Measurements from ENCODE around the gene TENM3. TPM values are rescaled to one million over a fixed set of nuclear protein-coding genes. Genes with fewer than 3 reads are reported as not detected.
A peak's percentile ranks its signal among the peaks of the same experiment; 100 is the strongest.

The TENM3 gene
- total RNA-seq, 1 donor from 2014 or later: 28.1 TPM

DNA sequence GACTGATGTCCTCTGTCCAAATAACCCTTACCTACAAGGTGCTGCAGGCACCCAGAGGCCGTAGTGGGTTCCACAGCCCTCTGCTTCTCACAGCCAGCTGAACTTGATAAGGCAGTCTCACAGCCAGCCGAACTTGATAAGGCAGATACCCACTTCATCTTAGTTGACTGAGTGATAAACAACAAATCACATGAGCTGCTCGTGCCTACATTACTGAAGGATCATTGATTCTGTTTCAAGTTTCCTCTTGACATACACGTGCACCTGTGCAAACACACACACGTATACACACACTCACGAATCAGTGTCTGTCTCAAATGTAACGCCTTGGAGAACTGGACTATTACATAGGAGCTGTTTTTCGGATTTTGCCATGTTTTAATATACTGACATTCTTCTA is 397.7 kb downstream of the TENM3 start:
- DNase-seq: no peak

DNA sequence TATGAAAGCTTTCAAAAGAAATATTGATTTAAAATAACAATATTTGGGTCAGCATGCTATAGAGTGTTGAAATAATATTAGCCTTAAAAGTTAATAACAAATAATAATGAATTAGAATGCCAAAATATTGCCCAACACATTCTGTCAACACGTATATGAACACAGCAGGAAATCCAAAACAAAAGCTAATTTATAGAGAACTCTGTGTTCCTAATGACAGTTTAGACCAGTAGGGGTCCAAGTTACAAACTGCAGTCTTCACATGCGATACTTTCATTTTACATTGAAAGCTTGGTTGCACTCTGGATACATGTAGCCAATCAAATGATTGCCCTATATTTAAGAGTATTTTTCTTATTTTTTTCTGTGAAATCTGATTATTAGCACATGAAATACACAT is 399.6 kb downstream of the TENM3 start:
- DNase-seq: peak; percentile 73

DNA sequence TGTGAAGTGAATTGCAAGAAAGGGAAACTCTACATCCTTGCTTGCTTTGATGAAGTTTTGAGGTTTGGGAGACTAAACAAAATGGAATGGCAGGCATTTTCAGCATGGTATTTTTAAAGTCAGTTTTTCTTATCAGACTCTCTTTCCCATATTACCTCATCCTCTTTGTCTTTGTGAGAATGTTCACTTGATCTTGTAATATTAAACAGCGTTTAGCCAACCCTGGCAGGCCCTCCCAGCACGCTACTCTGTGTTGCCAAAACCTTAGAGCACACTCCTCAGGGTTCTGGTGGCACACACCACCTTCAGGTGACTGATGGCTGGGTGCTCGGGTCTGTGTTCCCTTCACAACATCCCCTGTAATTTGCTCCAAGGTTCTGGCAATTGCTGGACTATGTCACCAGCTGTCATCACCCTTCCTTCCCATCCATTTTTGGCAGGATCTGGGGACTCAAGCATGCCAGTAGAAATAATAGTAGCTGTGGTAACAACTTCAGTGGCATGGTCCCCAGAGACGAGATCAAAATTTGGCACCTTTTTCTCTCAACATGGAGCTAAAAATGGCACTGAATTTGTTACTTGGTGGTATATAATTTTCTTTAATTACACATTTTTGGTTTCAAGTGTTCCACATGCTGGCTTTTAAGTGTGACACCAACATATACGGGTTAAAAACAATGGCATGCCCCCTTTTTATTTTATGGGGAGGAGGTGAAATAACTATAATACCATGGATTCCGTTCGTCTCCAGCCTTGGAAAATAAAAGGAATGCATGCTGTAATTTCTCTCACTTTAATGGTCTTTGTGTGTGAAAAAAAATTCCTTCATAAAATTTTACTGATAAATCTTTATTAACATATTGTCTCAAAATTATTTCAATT is 400.8 kb downstream of the TENM3 start:
- peak; percentile 12 for DNase-seq

DNA sequence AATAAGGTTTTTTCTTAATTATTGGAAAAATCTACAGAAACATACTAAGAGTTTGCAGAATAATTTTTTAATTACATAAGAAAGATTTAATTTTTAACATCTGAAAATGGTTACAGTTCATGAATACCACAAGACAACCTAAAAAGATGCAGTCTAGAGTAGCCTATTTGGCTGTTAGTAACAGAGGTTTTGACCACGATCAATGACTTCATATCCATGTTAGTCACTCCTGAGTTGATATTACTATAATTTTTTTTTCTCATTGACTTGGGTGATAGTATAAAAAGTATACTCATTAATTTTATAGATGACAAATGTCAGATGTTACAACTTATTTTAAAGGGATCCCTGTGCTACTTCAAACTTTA is 401.5 kb downstream of the TENM3 start:
- DNase-seq: no peak

DNA sequence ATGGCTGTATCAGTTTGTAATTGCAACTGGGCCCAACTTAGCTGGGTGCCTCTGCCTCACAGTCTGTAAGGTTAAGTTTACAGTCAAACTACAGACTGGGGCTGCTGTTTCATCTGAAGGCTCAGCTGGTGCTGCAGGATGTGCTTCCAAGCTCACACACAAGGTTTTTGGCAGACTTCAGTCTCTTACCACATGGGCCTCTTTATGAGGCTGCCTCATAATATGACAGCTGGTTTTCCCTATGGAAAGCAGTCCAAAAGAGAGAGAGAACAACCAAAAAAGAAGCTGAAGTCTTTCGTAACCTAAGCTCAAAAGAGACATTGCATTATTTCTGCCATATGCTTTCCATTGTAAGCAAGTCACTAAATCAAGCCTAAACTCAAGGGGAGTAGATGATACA is 402.3 kb downstream of the TENM3 start:
- no peak for DNase-seq

DNA sequence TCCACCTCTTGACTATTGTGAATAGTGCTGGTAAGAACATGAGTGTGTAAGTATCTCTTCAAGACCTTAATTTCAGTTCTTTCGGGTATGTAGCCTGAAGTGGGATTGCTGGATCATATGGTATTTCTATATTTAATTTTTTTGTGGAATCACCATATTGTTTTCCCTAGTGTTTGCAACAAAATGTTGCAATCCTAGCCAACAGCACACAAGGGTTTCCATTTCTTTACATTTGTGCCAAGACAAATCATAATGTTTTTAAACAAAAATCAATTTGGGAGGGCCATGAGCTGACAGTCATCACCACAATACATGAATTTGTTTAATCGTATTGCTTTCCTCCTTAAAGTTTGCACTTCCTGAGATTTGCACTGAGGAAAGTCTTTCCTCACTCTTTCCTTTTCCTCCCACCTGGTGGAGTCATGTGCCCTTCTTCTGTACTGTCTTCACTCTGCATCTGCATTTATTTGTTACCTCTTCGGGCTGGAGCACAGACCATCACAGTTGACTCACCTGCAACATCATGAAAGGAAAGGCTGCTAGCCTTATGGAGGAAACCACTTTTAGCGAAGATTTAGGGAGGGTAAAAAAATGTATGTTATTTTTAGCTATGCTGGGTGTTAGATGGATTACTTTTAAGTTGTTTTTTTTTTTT is 404.6 kb downstream of the TENM3 start:
- DNase-seq: no peak

DNA sequence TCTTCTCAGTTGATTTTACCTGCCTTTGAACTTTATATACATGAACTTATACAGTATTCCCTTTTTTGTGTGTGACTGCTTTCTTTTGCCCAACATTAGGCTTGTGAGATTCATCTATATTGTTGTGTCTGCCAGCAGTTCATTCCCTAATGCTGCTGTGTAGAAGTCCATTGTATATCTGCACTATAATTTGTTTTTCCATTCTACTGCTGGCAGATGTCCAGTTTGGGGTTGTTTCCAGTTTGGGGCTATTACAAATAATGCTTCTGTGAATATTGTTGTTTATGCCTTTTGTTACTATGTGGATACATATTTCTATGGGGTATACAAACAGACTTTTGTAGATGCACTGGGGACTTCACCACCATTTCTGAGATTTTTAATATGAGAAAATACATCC is 405.6 kb downstream of the TENM3 start:
- peak; percentile 70 for DNase-seq

DNA sequence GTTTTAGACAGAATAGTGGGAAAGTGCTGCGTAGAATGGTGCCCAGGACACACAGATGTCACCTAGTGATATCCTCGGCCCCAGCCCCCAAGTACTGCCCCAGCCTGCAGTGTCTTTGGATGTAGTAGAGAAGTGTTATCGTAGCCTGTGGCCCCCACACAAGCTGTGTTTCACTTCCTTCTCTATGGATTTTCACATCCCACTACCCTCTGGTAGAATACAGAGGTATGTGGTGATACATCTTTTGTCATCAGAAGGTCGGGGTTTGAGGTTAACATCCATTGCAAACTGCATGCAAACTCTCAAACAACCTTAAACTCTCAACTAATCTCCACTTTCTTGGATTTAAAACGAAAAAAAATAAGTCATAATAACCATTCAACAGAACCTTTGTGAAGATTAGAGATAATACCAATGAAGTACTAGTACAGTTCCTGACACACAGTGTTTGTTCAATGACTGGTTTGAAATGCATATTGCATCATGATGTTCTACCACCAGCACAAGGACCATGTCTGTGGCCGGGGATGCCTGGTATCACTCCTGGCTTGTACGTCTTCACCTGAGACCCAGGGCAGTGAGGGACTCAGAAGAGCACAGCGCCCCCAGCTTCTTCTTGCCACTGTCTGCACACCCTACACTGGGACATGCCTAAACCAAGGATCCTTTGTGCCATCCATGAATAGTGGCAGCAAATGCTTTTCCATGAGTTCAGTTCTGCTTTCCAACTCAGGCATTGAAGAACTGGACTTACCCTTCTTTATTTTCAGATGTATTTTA is 406.7 kb downstream of the TENM3 start:
- DNase-seq: no peak

DNA sequence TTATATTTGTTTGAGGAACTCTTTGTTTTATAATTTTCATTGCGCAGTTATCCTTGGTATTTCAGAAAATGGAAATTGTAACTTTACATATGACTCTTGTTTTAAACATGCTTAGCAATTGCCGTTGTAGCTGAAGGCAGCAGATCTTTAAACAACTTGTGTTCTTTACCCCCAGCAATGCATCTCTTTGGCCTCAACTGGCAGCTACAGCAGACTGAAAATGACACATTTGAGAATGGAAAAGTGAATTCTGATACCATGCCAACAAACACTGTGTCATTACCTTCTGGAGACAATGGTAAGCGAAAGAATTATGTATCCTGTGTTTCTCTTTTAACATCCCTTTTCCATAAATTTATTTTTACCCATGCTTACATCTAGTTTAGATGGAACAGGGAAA is 410.4 kb downstream of the TENM3 start:
- DNase-seq: peak; percentile 85

DNA sequence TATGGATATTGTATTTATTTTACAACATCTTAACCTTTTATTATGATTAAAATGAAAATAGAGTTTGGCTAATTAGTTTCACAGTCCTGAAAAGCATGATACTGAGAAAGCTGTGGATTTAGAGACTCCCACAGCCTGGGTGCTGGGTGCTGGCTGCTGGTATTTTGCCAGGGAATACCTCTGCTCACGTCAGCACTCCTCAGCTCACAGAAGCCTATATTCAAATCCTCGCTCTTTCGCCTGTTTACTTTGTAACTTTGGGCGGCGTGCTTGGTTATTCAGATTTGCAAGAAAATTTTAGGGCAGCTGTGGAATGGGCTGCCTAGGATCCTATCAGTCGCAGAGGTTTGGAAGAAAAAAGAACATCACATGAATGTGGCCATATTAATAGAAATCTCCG is 412.1 kb downstream of the TENM3 start:
- no peak for DNase-seq

DNA sequence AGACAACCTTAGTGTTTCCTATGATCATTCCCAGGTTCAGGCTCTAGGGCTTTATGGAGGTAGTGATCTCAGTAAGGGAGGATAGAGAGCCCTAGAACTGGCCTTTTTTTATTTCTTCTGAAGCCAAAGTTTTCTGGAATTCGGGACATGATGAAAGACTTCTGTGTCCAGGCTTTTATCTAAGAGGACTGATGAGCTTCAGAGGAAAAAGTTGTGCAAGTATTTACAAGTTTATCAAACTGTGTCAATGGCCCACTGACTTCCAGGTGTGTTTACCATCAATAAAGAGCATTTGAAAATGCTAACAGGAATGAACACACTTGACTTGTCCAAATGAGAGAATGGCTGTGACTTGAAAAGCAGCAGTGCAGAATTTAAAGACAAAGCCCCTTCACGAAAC is 419.3 kb downstream of the TENM3 start:
- no peak for DNase-seq

DNA sequence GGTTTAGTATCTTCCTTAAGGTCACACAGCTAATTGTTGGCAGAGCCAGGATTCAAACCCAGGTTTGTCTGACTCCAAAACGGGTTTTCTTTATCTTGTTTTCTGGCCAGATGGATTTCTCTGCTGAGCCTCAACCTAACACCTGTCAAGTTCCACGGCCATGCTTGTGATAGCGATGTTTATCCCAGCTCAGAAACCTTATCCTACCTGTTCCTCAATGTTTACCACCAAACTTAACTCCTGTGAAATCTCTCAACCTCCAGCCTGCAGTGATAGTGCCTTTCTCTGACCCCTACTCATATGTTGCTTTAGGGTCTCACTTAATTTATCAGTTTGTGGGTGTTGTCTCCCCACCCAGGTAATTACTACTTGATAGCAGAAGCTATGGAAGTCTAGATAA is 428.0 kb downstream of the TENM3 start:
- no peak for DNase-seq

DNA sequence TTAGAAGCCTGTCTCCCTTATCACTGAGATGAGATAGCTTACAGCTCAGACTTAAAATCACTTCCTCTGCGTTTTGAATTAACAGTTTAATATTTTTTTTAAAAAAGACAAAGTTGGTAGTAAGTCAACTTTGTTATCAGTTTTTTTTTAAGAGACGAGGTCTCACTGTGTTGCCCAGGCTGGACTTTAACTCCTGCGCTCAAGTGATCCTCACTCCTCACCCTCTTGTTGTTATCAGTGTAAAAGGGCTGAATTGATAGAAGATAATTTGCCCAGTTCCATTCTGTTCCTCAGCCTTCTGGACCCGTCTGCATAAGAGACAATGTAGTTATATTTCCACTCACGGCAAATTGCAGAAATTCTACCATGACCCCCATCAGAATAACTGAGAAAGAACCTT is 428.5 kb downstream of the TENM3 start:
- DNase-seq: no peak

DNA sequence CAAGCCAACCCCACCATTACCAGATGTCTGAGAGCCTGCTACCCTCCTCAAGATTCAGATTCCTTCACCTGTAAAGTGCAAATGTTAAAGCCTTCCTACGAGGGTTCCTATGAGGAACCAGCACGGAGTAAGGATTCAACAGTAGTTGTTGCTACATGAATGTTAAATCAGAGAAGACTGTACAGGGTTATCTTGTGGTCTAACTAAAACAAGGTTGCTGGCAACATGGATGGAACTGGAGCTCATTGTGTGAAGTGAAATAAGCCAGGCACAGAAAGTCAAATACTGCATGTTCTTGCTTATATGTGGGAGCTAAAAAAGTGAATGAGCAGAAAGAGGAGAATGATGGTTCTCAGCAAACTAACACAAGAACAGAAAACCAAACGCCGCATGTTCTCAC is 435.4 kb downstream of the TENM3 start:
- no peak for DNase-seq

DNA sequence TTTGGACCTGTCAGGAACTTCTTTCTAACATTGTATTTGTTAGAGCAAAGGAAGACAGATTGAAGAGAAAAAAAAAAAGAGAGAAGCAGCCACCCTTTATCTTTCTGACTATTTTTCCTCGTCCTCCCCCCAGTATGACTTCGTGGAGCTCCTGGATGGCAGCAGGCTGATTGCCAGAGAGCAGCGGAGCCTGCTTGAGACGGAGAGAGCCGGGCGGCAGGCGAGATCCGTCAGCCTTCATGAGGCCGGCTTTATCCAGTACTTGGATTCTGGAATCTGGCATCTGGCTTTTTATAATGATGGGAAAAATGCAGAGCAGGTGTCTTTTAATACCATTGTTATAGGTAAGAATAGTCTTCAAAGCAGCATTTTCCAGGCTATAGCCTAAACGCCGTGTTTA is 436.3 kb downstream of the TENM3 start:
- DNase-seq: no peak

DNA sequence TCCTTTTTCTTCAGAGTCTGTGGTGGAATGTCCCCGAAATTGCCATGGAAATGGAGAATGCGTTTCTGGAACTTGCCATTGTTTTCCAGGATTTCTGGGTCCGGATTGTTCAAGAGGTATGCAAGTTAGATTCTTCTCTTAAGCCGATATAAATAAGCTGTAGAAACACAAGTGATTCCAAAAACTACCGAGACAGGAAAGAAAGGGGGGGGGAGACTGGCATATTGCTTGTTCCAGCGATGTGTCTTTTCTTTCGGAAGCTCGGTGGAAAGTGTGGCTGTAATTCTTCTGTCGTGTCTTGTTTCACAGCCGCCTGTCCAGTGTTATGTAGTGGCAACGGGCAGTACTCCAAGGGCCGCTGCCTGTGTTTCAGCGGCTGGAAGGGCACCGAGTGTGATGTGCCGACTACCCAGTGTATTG is 437.0 kb downstream of the TENM3 start:
- no peak for DNase-seq

DNA sequence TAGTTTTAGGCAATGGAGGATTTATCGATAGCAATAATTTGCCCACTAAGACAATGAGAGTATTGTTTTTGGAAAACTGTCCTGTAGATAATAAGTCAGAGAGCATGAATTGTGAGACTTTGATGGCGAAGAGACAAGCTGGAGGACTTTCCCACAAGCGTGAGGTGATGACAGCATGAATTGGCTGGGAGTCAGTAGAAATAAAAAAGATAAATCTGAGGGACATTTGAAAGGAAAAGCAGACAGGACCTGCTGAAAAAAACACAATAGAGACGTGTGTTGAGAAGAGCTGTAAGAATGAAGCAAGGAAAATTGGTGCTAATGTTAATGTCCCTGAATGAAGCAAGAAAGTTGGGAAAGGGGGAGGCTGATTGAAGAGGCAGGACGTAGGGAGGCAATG is 440.5 kb downstream of the TENM3 start:
- DNase-seq: no peak

DNA sequence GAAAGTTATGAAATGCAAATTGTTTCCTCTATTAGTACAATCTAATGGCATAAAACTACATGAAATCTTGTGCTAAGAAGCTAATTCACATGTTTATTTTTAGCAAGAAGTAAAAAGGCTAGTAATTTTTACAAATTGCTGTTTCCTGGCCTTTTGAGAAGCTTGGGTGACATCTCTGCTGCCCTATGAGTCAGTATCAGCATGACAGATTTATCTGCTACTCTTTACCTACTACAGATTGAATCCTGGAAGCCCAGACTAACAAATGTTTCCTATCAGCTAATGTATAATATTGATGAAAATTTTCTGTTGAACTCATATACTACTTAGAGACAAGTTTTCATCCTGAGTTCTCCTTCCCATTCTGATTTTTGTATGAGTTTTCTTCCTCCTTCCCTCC is 441.6 kb downstream of the TENM3 start:
- peak; percentile 33 for DNase-seq

DNA sequence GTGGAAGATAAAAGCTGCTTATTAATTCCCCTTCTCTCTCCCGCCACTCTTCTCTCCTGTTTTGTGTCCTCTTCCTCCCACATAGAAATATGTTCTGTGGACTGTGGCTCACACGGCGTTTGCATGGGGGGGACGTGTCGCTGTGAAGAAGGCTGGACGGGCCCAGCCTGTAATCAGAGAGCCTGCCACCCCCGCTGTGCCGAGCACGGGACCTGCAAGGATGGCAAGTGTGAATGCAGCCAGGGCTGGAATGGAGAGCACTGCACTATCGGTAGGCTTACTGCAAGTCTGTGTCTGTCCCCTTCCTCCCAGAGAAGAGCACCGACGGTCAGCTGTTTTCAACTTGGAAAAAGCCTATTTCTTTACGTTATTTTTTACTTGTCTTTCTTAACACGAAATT is 444.9 kb downstream of the TENM3 start:
- DNase-seq: no peak

DNA sequence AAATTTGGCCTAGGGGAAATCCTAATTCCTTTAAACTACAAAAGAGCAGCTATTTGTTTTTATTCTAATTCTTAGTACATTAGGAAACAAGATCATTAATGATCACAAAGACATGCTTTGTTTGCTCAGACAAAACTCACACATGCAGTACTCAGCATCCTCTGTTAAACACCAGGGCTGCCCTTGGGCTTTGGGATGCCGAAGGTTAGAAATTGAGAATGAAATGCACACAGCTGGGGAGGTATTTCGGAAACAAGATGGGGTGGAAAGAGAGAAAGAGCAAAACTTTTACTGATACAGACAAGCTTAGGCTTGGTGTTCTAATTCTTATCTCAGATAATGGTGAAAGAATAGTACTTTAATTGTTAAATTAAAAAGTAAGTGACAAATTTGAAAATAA is 451.3 kb downstream of the TENM3 start:
- DNase-seq: no peak

DNA sequence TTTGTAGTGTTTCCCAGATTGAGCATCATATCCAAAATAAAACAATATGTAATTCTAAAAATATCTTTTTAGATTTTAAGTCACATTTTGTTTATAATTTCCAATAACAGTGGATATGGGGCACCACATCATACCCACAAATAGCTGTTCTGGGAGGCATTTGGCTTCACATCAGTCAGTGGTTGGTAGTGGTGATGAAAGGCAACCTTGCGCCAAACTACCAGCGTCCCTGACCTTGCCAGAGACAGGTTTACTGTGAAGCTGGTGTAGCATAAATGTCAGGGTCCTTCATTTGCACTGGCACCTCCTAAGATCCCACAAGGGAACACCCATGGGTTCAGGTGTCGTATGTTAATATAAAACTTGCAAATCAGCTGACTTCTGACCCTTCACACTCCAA is 451.8 kb downstream of the TENM3 start:
- no peak for DNase-seq

DNA sequence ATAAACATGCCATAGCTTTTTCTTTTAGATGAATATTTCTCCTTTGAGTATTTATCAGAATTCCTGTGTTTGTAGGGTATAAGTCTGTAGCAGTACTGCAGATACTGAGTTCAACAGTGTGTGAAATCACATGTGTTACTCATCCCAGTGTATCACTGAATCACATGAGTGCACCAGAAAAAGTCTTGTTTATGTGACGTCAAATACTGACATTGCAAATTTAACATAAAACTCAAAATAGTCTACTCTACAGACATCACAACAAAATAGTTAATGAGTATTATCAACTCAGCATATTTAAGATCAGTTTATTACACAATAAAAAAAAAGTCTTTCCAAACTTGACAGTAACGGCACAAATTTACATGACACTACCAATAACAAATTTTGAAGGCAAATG is 452.6 kb downstream of the TENM3 start:
- no peak for DNase-seq

DNA sequence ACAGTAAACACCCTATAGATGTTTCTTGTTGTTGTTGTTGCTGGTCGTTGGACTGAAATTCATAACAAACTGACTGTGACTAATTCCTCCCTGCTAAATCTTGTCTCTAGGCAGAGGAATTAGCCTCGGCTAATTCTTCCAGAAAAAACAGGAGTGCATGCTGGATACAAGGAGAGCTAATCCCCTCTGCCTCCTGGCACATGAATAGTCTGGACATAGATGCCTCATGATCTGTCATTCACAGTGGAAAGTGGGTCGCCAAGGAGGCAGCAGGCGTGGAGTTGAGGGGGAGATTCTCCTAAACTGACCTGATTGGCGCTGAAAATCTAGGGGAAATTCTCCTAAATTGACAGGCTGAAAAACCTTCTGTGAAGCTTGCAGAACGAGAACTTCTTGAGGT is 453.9 kb downstream of the TENM3 start:
- DNase-seq: no peak

DNA sequence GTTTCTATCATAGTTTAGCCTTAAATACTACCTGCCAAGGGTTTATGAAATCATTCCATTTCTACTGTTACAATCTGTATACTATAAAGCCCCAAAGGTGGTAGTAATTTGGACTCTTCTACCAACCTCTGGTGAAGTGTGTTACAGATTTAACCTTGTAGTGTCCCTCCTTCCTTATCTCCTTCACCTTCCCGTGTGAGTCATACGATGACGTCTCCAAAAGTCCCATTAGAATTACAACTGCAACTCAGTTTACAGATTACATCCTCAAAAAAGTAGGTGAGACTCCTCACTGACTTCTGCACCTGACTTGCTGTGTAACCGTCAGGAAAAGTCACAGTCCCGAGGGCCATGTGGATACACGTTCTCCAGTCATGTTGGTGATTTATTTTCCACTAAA is 455.0 kb downstream of the TENM3 start:
- peak; percentile 21 for DNase-seq

Data from dermis blood vessel endothelial cell (primary cell).